HFFc6 (cell line): ENCODE results near the gene GLYR1. TPM values are rescaled to one million over a fixed set of nuclear protein-coding genes. Genes with fewer than 3 reads are reported as not detected.
"Not testable (repeated sequence)": the region's sequence is repeated elsewhere in the genome, so short reads cannot be mapped to it uniquely, and the experiment has no call there.

Source experiments
- DNase-seq: peaks from one replicate; pipeline ENCODE4 v3.0.0-alpha.2; 2018
- H3K27ac Mint-ChIP-seq: 2 replicates; pipeline ENCODE4 v1.8.0; 2020; ENCODE audit warnings: mild to moderate bottlenecking, mixed read lengths
- H3K27me3 Mint-ChIP-seq: 2 replicates; pipeline ENCODE4 v1.8.0; 2021; ENCODE audit warnings: mild to moderate bottlenecking, moderate library complexity, mixed read lengths; ENCODE audit not compliant: insufficient read depth
- H3K36me3 Mint-ChIP-seq: 2 replicates; pipeline ENCODE4 v1.8.0; 2021; ENCODE audit warnings: low read depth, mixed read lengths
- H3K4me1 Mint-ChIP-seq: 2 replicates; pipeline ENCODE4 v1.8.0; 2020; ENCODE audit warnings: low read depth, mixed read lengths
- H3K4me3 Mint-ChIP-seq: 2 replicates; pipeline ENCODE4 v1.8.0; 2020; ENCODE audit warnings: mild to moderate bottlenecking, moderate library complexity, mixed read lengths
- H3K9me3 Mint-ChIP-seq: 2 replicates; pipeline ENCODE4 v1.8.0; 2020; ENCODE audit warnings: mild to moderate bottlenecking, mixed read lengths
- total RNA-seq, 6 experiments: library from RNA; stranded (reverse); fragmentation: NEBNext Ultra II Directional; extraction: Animal tissue kit (Norgen Biotek cat#: 25700); gene quantifications; 2 replicates in 1 of 6; 3 replicates in 5 of 6; pipeline ENCODE4 v1.2.3, GENCODE V29; 2021
- TF ChIP-seq, protein P1 (sequence below): fragments of 200-600 bp; sonication (generic); IDR thresholded peaks from 2 replicates; pipeline ENCODE4 v1.5.0; 2021; ENCODE audit warnings: antibody characterized with exemption, mild to moderate bottlenecking

Gene GLYR1
- total RNA-seq, 6 experiments from 2014 or later, result 77.6 to 89.4 (median 81.8) TPM

DNA sequence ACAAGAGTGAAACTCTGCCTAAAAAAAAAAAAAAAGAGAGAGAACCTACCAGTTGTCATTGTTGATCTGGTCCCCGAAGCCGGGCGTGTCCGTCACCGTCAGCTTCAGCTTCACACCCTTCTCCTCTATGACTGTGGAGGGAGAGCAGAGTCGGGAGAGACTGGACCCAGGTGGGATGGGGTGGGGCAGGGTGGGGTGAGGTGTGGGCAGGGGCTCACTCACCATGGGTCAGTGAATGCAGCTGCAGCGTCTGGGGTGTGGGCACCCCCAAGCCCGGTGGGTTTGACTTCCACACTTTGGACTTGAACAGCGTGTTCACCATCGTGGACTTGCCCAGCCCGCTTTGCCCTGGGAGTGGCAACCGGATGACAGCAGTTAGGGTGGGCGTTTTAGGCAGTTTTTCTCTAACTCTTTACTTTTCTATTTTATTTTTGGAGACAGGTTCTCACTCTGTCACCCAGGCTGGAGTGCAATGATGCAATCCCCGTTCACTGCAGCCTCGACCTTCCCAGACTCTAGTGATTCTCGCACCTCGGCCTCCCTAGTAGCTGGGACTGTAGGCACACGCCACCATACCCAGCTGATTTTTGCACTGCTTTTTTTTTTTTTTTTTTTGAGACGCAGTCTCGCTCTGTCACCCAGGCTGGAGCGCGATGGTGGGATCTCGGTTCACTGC is 61.2 kb downstream of the GLYR1 start:
- H3K4me1 Mint-ChIP-seq, result no peaks in the 10 kb centered on the region
- TF ChIP-seq, protein P1, sequence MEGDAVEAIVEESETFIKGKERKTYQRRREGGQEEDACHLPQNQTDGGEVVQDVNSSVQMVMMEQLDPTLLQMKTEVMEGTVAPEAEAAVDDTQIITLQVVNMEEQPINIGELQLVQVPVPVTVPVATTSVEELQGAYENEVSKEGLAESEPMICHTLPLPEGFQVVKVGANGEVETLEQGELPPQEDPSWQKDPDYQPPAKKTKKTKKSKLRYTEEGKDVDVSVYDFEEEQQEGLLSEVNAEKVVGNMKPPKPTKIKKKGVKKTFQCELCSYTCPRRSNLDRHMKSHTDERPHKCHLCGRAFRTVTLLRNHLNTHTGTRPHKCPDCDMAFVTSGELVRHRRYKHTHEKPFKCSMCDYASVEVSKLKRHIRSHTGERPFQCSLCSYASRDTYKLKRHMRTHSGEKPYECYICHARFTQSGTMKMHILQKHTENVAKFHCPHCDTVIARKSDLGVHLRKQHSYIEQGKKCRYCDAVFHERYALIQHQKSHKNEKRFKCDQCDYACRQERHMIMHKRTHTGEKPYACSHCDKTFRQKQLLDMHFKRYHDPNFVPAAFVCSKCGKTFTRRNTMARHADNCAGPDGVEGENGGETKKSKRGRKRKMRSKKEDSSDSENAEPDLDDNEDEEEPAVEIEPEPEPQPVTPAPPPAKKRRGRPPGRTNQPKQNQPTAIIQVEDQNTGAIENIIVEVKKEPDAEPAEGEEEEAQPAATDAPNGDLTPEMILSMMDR, result no peak
- no peak overlapping the region for H3K27ac Mint-ChIP-seq
- no peaks in the 10 kb centered on the region; the same call in 1 of the 2 replicates for H3K27me3 Mint-ChIP-seq
- no peaks in the 10 kb centered on the region for H3K36me3 Mint-ChIP-seq
- DNase-seq, result no peak
- no peak overlapping the region for H3K4me3 Mint-ChIP-seq
- no peaks in the 10 kb centered on the region for H3K9me3 Mint-ChIP-seq

GRCh38 chr16:4784444-4784987 is 62.6 kb downstream of the GLYR1 start:
- DNase-seq, H3K36me3 Mint-ChIP-seq, H3K4me1 Mint-ChIP-seq, H3K4me3 Mint-ChIP-seq, H3K27ac Mint-ChIP-seq, H3K9me3 Mint-ChIP-seq, H3K27me3 Mint-ChIP-seq: not testable (repeated sequence)

DNA sequence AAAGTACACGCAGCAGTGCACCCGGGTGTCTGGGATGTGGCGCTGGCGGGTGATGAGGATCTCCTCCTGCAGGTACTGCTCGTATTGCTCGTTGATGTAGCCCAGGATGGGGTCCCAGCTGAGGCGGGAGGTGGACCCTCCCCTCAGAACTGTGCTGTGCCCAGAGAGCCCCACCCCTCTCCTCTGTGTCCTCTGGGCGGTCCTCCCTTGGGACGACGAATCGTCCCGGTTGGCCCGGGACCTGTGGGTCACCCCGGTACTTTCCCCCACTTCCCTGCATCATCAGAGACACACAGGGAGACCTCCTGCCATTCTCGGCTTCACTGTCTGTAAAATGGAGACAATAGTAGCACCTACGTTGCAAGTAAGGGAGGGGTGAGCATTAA is 63.1 kb downstream of the GLYR1 start:
- TF ChIP-seq, protein P1, result no peak
- Mint-ChIP-seq H3K27ac (no peak overlapping the region), H3K4me1 (peaks cover 7% of the 10 kb centered on the region), H3K27me3 (no peaks in the 10 kb centered on the region; the same call in none of the 2 replicates), H3K4me3 (no peak overlapping the region), H3K36me3 (no peaks in the 10 kb centered on the region), H3K9me3 (no peaks in the 10 kb centered on the region)
- no peak for DNase-seq

DNA sequence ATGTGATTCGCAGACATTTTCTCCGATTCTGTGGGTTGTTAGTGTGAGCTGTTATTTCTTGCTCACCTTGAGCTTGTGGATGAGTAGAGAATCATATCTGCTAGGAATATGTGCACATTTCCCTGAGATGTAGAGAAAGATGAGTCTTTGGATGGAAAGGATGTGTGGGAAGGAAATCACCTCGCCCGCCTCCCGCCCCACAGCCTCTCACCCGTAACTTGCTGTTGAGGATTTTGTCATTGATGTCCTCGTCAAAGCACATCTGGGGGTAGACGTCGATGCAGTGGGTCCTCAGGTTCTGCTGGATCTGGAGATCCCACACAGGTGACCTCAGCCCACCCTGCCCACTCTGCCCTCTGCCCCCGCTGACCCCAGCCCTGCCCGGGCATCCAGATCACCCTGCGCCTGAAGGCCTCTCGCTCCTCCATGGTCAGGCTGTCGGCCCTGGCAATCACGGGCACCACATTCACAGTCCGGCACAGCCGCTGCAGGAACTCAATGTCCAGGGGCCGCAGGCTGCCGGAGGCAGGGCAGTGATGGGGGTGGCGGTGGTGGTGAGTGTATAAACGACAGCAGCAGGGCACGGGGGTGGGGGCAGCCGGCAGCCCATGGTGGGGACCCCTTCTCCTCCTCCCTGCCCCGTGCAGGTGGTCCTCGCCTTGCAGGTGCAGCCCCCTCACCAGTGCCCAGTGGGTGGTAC is 63.7 kb downstream of the GLYR1 start:
- H3K4me3 Mint-ChIP-seq, result no peak overlapping the region
- no peaks in the 10 kb centered on the region for H3K9me3 Mint-ChIP-seq
- H3K27ac Mint-ChIP-seq, result no peak overlapping the region
- no peaks in the 10 kb centered on the region for H3K36me3 Mint-ChIP-seq
- TF ChIP-seq, protein P1, result no peak
- peaks cover 7% of the 10 kb centered on the region for H3K4me1 Mint-ChIP-seq
- DNase-seq, result no peak
- H3K27me3 Mint-ChIP-seq, result no peaks in the 10 kb centered on the region; the same call in none of the 2 replicates

GRCh38 chr16:4780235-4780634 is 66.9 kb downstream of the GLYR1 start:
- no peak for DNase-seq
- Mint-ChIP-seq H3K9me3 (no peaks in the 10 kb centered on the region), H3K36me3 (no peaks in the 10 kb centered on the region)

More at GRCh38 chr16:4780235-4780634, 66.9 kb downstream of the GLYR1 start:
- TF ChIP-seq, protein P1, result no peak
- no peaks in the 10 kb centered on the region; the same call in none of the 2 replicates for H3K27me3 Mint-ChIP-seq
- H3K27ac Mint-ChIP-seq, result no peak overlapping the region
- no peak overlapping the region for H3K4me3 Mint-ChIP-seq
- H3K4me1 Mint-ChIP-seq, result peaks cover 7% of the 10 kb centered on the region
